Activated T-cell treated with anti-CD3 and anti-CD28 coated beads for 1 hour (primary cell): ENCODE measurements around the gene TST.
"Not testable (repeated sequence)": the region's sequence is repeated elsewhere in the genome, so short reads cannot be mapped to it uniquely, and the experiment has no call there.

Experiments used
- DNase-seq: peaks from one replicate; pipeline ENCODE4 v3.0.0-alpha.2; 2020; ENCODE audit warnings: low read depth

Gene TST

DNA sequence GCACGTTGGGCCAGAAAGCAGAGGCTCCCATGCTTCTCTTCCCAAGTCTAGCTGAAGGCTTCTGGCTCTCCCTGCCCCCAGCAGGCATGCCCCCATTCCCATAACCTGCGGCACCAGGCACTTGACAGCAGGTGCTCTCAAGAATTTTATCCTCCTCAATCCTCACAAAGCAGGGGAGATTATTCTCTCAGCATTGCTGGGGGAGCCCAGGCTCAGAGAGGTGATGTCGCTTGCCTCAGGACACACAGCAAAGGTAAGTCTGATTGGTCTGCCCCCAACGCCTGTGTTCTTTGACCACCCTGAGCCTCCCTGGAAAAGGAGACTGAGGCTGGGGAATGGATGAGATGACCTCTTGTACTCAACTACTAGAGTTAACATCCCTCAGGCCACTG, 4.8 kb downstream of the TST start:
- DNase-seq: no peak

DNA sequence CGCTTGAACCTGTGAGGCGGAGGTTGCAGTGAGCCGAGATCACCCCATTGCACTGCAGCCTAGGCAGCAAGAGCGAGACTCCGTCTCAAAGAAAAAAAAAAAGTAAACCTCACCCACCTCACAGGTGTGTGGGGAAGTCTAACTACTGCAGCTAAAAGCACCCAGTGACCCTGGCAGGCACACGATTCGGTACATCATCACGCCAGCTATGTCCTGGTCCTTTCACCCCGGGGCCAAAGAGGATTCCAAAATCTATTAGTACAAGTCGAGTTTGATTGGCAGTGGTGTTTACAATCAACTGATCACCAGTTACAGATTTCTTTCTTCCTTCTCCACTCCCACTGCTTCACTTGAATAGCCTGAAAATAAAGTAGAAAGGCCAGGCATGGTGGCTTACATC, 6.3 kb downstream of the TST start:
- DNase-seq: no peak

- no peak for DNase-seq
Observed at GRCh38 chr22:37012262-37012904, 6.9 kb downstream of the TST start.

- DNase-seq: no peak
Observed at GRCh38 chr22:37011472-37011871, 7.8 kb downstream of the TST start.

GRCh38 chr22:37010976-37011375, 8.3 kb downstream of the TST start:
- no peak for DNase-seq

GRCh38 chr22:37010174-37010573, 9.1 kb downstream of the TST start:
- DNase-seq: no peak

- DNase-seq: no peak
Observed at GRCh38 chr22:37009490-37009889, 9.8 kb downstream of the TST start.

DNA sequence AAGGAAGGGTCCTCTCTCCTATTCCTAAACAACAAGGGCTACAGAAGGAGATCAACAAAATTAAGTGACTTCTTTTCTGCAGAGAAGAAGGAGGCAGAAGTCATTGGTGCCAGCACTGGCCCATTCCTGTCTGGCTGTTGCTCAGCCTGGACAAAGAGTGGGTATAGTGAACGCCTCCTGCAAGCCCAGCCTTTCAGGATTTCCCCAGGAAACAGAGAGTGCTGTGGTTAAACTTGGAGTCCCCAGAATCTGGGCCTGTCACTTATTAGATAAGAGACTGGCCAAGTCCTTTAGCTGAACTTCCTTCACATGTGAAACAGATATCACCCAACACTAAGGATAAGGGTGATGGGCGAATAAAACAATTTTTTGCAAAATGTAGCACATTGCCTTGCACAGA, 10.9 kb downstream of the TST start:
- no peak for DNase-seq

- no peak for DNase-seq
Observed at GRCh38 chr22:37007651-37008050, 11.6 kb downstream of the TST start.

GRCh38 chr22:37002633-37003032, 16.6 kb downstream of the TST start:
- no peak for DNase-seq

DNA sequence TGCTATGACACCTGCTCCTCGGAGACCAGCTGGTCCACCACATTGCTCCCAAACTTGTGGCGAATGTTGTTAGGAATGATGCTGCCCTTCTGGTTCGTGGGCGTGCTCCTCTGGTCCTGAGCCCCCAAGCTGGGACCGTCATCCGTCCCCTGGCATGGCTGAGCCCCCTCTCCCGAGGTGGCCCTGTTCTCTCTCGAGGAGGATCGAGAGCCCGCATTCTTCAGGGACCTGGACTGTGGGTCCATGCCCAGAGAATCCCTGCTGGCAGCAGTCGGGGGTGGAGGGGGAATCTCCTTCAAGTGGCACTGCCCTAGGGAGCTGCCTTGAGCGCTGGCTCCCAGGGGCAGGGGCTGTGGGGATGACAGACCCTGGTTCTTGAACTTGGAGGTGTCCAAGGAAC, 17.4 kb downstream of the TST start:
- no peak for DNase-seq

- DNase-seq: no peak
Observed at GRCh38 chr22:37000676-37001534, 18.3 kb downstream of the TST start.

DNA sequence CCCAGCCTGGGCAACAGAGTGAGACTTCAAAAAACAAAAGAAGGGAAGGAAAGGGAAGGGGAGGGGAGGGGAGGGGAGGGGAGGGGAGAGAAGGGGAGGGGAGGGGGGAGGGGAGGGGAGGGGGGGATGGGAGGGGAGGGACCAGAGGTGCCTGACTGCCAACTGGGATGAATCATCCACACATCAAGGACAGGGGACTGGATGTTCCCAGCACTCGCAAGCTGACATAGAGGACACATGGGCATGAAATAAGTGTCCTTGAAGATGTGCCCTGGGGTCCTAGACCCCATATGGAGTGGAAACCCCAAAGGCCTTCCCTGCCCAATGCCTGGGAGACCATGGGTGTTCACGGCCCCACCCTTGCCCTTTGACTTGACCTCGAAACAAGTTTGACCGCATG, 19.8 kb downstream of the TST start:
- no peak for DNase-seq

GRCh38 chr22:36998620-36999351, 20.5 kb downstream of the TST start:
- DNase-seq: no peak

GRCh38 chr22:36997746-36998145, 21.5 kb downstream of the TST start:
- no peak for DNase-seq

GRCh38 chr22:36991206-36991605, 28.0 kb downstream of the TST start:
- DNase-seq: no peak

DNA sequence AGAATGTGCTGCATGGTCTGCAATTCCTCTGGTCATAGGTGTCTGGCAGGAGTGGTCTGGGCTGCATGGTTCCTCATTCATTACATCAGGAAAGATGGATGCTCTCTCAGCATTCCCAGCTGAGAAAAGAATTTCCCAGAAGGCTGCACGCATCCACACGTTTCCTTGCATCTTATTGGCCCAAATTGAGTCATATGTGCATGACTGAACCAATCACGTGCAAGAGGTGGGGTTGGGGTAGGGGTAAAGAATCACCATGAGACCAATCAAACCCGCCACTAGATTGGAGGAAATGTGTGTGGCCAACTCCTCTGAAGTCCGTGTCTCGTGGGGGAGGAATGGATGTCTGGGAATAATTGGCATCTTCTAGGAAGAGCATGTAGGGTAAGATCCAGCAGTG, 28.8 kb downstream of the TST start:
- no peak for DNase-seq

GRCh38 chr22:36989012-36989411, 30.2 kb downstream of the TST start:
- not testable (repeated sequence) for DNase-seq

- DNase-seq: no peak
Observed at GRCh38 chr22:36988075-36988832, 31.0 kb downstream of the TST start.

DNA sequence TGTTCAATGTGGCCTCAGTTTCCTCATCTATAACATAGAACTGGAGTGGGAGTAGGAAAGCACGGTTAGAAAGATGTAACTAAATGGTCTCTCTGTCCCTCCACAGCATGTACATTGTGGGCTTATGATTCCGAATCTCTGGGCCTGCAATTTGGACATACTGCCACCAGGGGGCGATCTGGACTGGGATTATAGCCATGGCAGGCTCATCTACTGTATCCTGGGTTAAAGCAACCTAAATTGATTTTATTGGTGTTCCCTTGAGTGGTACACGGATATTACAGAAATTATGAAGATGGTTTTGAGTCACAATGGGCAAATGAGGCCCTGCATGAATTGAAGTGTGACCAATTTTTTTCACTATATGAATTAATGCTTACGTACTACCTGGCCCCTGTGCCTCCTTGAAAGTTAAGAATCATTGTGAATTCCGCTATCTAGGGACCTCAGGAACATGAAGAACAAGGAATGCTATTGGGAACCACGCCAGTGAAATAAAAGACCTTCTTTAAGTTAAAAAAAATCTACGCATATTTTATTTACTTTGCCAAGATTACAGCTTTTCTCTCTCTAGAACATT, 32.9 kb downstream of the TST start:
- DNase-seq: no peak

GRCh38 chr22:36985211-36985889, 33.9 kb downstream of the TST start:
- no peak for DNase-seq
